GM12878 (cell line): ENCODE data around the gene PTPRC. TPM values are rescaled to one million over a fixed set of nuclear protein-coding genes. Genes with fewer than 3 reads are reported as not detected.

ENCODE experiments used
- ATAC-seq: fragments of 200-7000 bp; cut with Tn5 transposase; 3 replicates; pipeline ENCODE4 v1.9.1; 2020; ENCODE audit warnings: mild to moderate bottlenecking, moderate library complexity
- BruUV-seq: library from RNA; stranded (reverse); fragments of 400-500 nt; replicated peaks from 2 replicates; lab custom pipeline; 2021; lab: Mats Ljungman, UMichigan
- CTCF ChIA-PET: fragments of 300-600 bp; sonication (Branson Sonifier 250); formaldehyde crosslinking; extraction: SDS; loops from one replicate; lab custom pipeline; 2021; ENCODE audit warnings: inconsistent platforms; lab: Yijun Ruan, JAX
- POLR2A ChIA-PET: fragments of 350-600 bp; formaldehyde crosslinking; extraction: SDS; loops from one replicate; lab custom pipeline; 2021; ENCODE audit warnings: inconsistent platforms; lab: Charles Lee
- RAD21 ChIA-PET: fragments of 300-600 bp; sonication (Branson Sonifier 250); formaldehyde crosslinking; loops from one replicate; lab custom pipeline; 2023; ENCODE audit warnings: antibody characterized with exemption; ENCODE audit not compliant: unreplicated experiment; lab: Charles Lee
- SMC1A ChIA-PET: fragments of 300-600 bp; sonication (Branson Sonifier 250); formaldehyde crosslinking; loops from one replicate; lab custom pipeline; 2023; ENCODE audit not compliant: unreplicated experiment, uncharacterized antibody; lab: Charles Lee
- DNase-seq: peaks from one replicate; pipeline ENCODE4 v3.0.0-alpha.2; 2011; ENCODE audit warnings: low read depth, low spot score
- FAIRE-seq: peaks from 3 replicates; lab custom pipeline; 2011; peaks lifted over from hg19 to GRCh38; lab: Jason Lieb, UNC
- H2AFZ ChIP-seq: 2 replicates; pipeline ENCODE4 v1.6.0; 2011; ENCODE audit warnings: low read depth, low read length, control low read depth; ENCODE audit not compliant: control insufficient read depth
- H3K27ac ChIP-seq: 2 replicates; pipeline ENCODE4 v1.5.1; 2011; ENCODE audit warnings: control low read depth; ENCODE audit not compliant: control insufficient read depth, insufficient read depth
- H3K27me3 ChIP-seq, 2 experiments: replicated peaks in 1 of 2; 2 replicates each; pipeline versions ENCODE4 v1.6.0 to v1.6.1; 2011; ENCODE audit warnings: low read length in 1 of 2; ENCODE audit not compliant: control insufficient read depth in 2 of 2, insufficient read depth in 2 of 2
- H3K36me3 ChIP-seq, 2 experiments: 2 replicates each; pipeline ENCODE4 v1.5.1; 2011; ENCODE audit warnings: low read length in 1 of 2; ENCODE audit not compliant: control insufficient read depth in 2 of 2, insufficient read depth in 2 of 2
- H3K4me1 ChIP-seq: 2 replicates; pipeline ENCODE4 v1.6.1; 2011; ENCODE audit warnings: mild to moderate bottlenecking, low read length, moderate library complexity, mixed read lengths; ENCODE audit not compliant: control insufficient read depth, insufficient read depth
- H3K4me2 ChIP-seq: 2 replicates; pipeline ENCODE4 v1.6.0; 2011; ENCODE audit warnings: control low read depth; ENCODE audit not compliant: control insufficient read depth, insufficient read depth
- H3K4me3 ChIP-seq: fragments of 200-600 bp; sonication (generic); 2 replicates; pipeline ENCODE4 v1.5.1; 2016
- H3K79me2 ChIP-seq: 2 replicates; pipeline ENCODE4 v1.6.0; 2011; ENCODE audit warnings: low read length; ENCODE audit not compliant: control insufficient read depth, insufficient read depth
- H3K9ac ChIP-seq: 2 replicates; pipeline ENCODE4 v1.8.0; 2011; ENCODE audit warnings: low read length, control low read depth, mixed read lengths; ENCODE audit not compliant: control insufficient read depth, insufficient read depth
- H3K9me3 ChIP-seq: replicated peaks from 3 replicates; pipeline ENCODE4 v1.5.1; 2011; ENCODE audit warnings: mild to moderate bottlenecking, low read length; ENCODE audit not compliant: control insufficient read depth, insufficient read depth
- H4K20me1 ChIP-seq: 2 replicates; pipeline ENCODE4 v1.6.0; 2011; ENCODE audit not compliant: control insufficient read depth, insufficient read depth
- EP300 ChIP-seq, 2 experiments: fragments of 150-350 bp in 1 of 2; IDR thresholded peaks; 2 replicates each; pipeline ENCODE4 v1.6.1; 2011 to 2012; ENCODE audit warnings: low read depth in 2 of 2, low read length in 2 of 2, borderline replicate concordance in 1 of 2, improper control_type of control experiment in 1 of 2, inconsistent platforms in 1 of 2; ENCODE audit not compliant: control insufficient read depth in 1 of 2
- FOXM1 ChIP-seq: IDR thresholded peaks from 2 replicates; pipeline ENCODE4 v1.6.1; 2012; ENCODE audit warnings: low read depth, mild to moderate bottlenecking, inconsistent platforms, low read length, moderate library complexity
- GATAD2B ChIP-seq: fragments of 450-650 bp; conservative IDR thresholded peaks from 2 replicates; pipeline ENCODE4 v1.6.1; 2017; ENCODE audit warnings: low read depth, mild to moderate bottlenecking, moderate library complexity
- HDGF ChIP-seq: fragments of 450-650 bp; IDR thresholded peaks from 2 replicates; pipeline ENCODE4 v1.6.1; 2016; ENCODE audit warnings: antibody characterized with exemption
- MLLT1 ChIP-seq: fragments of 450-650 bp; IDR thresholded peaks from 2 replicates; pipeline ENCODE4 v1.6.1; 2016; ENCODE audit warnings: mild to moderate bottlenecking
- MTA3 ChIP-seq: IDR thresholded peaks from 2 replicates; pipeline ENCODE4 v1.6.1; 2012; ENCODE audit warnings: low read length, inconsistent platforms, borderline replicate concordance
- MXI1 ChIP-seq: fragments of 150-350 bp; IDR thresholded peaks from 2 replicates; pipeline ENCODE4 v1.6.1; 2011; ENCODE audit warnings: low read depth, mild to moderate bottlenecking, inconsistent platforms, low read length, improper control_type of control experiment
- NFXL1 ChIP-seq: fragments of 450-650 bp; IDR thresholded peaks from 2 replicates; pipeline ENCODE4 v1.6.1; 2017; ENCODE audit warnings: antibody characterized with exemption, mild to moderate bottlenecking, borderline replicate concordance
- PRDM15 ChIP-seq: fragments of 450-650 bp; formaldehyde crosslinking; IDR thresholded peaks from 2 replicates; pipeline ENCODE4 v1.4.0; 2020; ENCODE audit warnings: mild to moderate bottlenecking, moderate library complexity
- RFX5 ChIP-seq: IDR thresholded peaks from 2 replicates; pipeline ENCODE4 v1.6.1; 2011; ENCODE audit warnings: low read depth, low read length, improper control_type of control experiment
- SMARCA5 ChIP-seq: fragments of 450-650 bp; IDR thresholded peaks from 2 replicates; pipeline ENCODE4 v1.6.1; 2017; ENCODE audit warnings: mild to moderate bottlenecking
- YBX1 ChIP-seq: fragments of 450-650 bp; IDR thresholded peaks from 2 replicates; pipeline ENCODE4 v1.6.1; 2016; ENCODE audit warnings: antibody characterized with exemption
- ZBED1 ChIP-seq: IDR thresholded peaks from 2 replicates; pipeline ENCODE4 v1.6.1; 2016; ENCODE audit warnings: borderline replicate concordance
- ZBTB40 ChIP-seq: fragments of 450-650 bp; IDR thresholded peaks from 2 replicates; pipeline ENCODE4 v1.6.1; 2016; ENCODE audit warnings: mild to moderate bottlenecking, moderate library complexity, borderline replicate concordance
- ZNF207 ChIP-seq: fragments of 450-650 bp; IDR thresholded peaks from 2 replicates; pipeline ENCODE4 v1.6.1; 2014; ENCODE audit warnings: antibody characterized with exemption, mild to moderate bottlenecking, borderline replicate concordance
- WGBS: methylation state at CpG from one replicate; pipeline ENCODE4 v1.1.6; 2016; ENCODE audit warnings: low lambda C conversion rate; ENCODE audit not compliant: insufficient replicate concordance, insufficient coverage; ENCODE audit errors: missing lambda C conversion rate; 5-methylcytosine and 5-hydroxymethylcytosine counted together
- in situ Hi-C: fragments of 300-500 bp; cut with MboI; formaldehyde crosslinking; loops from 9 replicates; pipeline ENCODE4 v1.14.3; 2018; ENCODE audit warnings: mixed read lengths
- intact Hi-C: fragments of 100-400 bp; cut with micrococcal nuclease; formaldehyde crosslinking; loops from one replicate; pipeline ENCODE4 v1.14.2; 2022; ENCODE audit not compliant: unreplicated experiment
- polyA plus RNA-seq, 11 experiments: library from polyadenylated mRNA; depleted of rRNA in 4 of 11; unstranded in 6 of 11; stranded (reverse) in 5 of 11; fragments of >200 nt; fragmentation: Nextera tagmentation in 4 of 11; fragmentation: Illumina TruSeq in 1 of 11; extraction: Ambion mirVana in 4 of 11; extraction: Trizol in 1 of 11; gene quantifications; 1 replicate in 1 of 11; 2 replicates in 10 of 11; pipeline versions ENCODE4 v1.2.1 to v1.2.3, GENCODE V29; 2011 to 2016; ENCODE audit warnings: inconsistent platforms in 2 of 11, missing spikeins in 2 of 11, low read depth in 1 of 11
- total RNA-seq, 4 experiments: library from RNA; depleted of rRNA in 3 of 4; stranded (reverse); fragments of >200 nt in 3 of 4; fragmentation: Illumina TruSeq in 1 of 4; extraction: Trizol in 1 of 4; gene quantifications; 2 replicates each; pipeline versions ENCODE4 v1.2.1 to v1.2.3, GENCODE V29; 2013 to 2021

PTPRC gene
- total and polyA plus RNA-seq, 10 of the 15 experiments (the other 5 are each of a cell fraction or from before 2014, with no cell fraction given): 72.9 to 221 (median 118) TPM

GRCh38 chr1:198641501-198641900 is 2.7 kb downstream of the PTPRC start:
- Histone ChIP-seq H3K79me2 (peaks cover 65% of the 10 kb centered on the region), H3K27me3 (no peaks in the 10 kb centered on the region), H3K4me1 (peaks cover 12% of the 10 kb centered on the region), H3K27ac (peak overlapping the region; percentile 68), H3K36me3 (no peaks in the 10 kb centered on the region), H3K4me2 (peak overlapping the region; percentile 92), H3K4me3 (peak overlapping the region; percentile 70), H3K9me3 (no peaks in the 10 kb centered on the region), H2AFZ (peak overlapping the region; percentile 15), H3K9ac (peak overlapping the region; percentile 86), H4K20me1 (no peaks in the 10 kb centered on the region)
- ATAC-seq (peak; percentile 59), DNase-seq (no peak), FAIRE-seq (peak; percentile 70)
- CTCF ChIA-PET: no interaction called here
- SMC1A ChIA-PET: interaction anchor here (1.2 to 1.5 kb wide), 2 partner anchors 18 to 47 kb away, joined by 3 to 13 read pairs; no protein-coding TSS in a partner anchor
- 0% methylated on average over 2 of the region's 2 CpGs for WGBS
- BruUV-seq: no TSS peak
- in situ Hi-C loops (no loop called here), intact Hi-C loops (loop anchor here (1.0 to 5.0 kb wide), 5 partner anchors 20 to 174 kb away; no protein-coding TSS in a partner anchor)
- POLR2A ChIA-PET: interaction anchor here (1.5 kb wide), 1 partner anchor 10 kb away, joined by 5 read pairs; no protein-coding TSS in a partner anchor
- RAD21 ChIA-PET: interaction anchor here (1.5 to 1.7 kb wide), 2 partner anchors 36 to 43 kb away, joined by 3 to 7 read pairs; no protein-coding TSS in a partner anchor
- TF ChIP-seq HDGF: no peak
- peak; percentile 96 for TF ChIP-seq ZBTB40
- peak; percentile 69; the same call in 1 of the 2 replicates for TF ChIP-seq ZBED1
- 0 out of 2 replicates have a peak, but pooled peaks have one; percentile 53 for TF ChIP-seq MXI1
- TF ChIP-seq PRDM15 (CRISPR knock-in tag): no peak
- peak; percentile 25 to 66; a peak in 3 of 4 replicates for TF ChIP-seq EP300 (IDR thresholded peaks at IDR 0.05; ENCODE audit: borderline replicate concordance in 1 of 2, control insufficient read depth in 1 of 2, low read depth in 2 of 2, low read length in 2 of 2)
- TF ChIP-seq MLLT1: peak; percentile 81
- TF ChIP-seq YBX1: no peak
- no peak for TF ChIP-seq GATAD2B
- TF ChIP-seq NFXL1: no peak
- TF ChIP-seq SMARCA5: no peak
- TF ChIP-seq RFX5: no peak
- no peak for TF ChIP-seq ZNF207
- TF ChIP-seq MTA3: peak; percentile 79; the same call in 1 of the 2 replicates
- 0 out of 2 replicates have a peak, but pooled peaks have one; percentile 27 for TF ChIP-seq FOXM1
